GM21390 (cell line): ENCODE results near the gene ROM1.
"Not testable (repeated sequence)": the region's sequence is repeated elsewhere in the genome, so short reads cannot be mapped to it uniquely, and the experiment has no call there.

Source experiments
- ATAC-seq: cut with Tn5 transposase; IDR thresholded peaks from one replicate; pipeline ENCODE4 v1.9.1; 2021; ENCODE audit not compliant: unreplicated experiment

Gene ROM1

GRCh38 chr11:62607714-62608113 lies 5.3 kb upstream of the ROM1 start:
- no peak for ATAC-seq

- no peak for ATAC-seq
Measured at GRCh38 chr11:62608776-62609175, 4.3 kb upstream of the ROM1 start.

GRCh38 chr11:62610403-62610802 lies 2.7 kb upstream of the ROM1 start:
- no peak for ATAC-seq

- ATAC-seq, result no peak
Measured at GRCh38 chr11:62610814-62611704, 2.0 kb upstream of the ROM1 start.

GRCh38 chr11:62611705-62612365 lies 1.2 kb upstream of the ROM1 start:
- peak; percentile 6 for ATAC-seq

- ATAC-seq, result no peak
Measured at GRCh38 chr11:62613291-62613778, 278 bp downstream of the ROM1 start.

GRCh38 chr11:62614275-62614674 lies 1.2 kb downstream of the ROM1 start:
- no peak for ATAC-seq

- no peak for ATAC-seq
Measured at GRCh38 chr11:62615521-62615920, 2.5 kb downstream of the ROM1 start.

- not testable (repeated sequence) for ATAC-seq
Measured at GRCh38 chr11:62616957-62617356, 3.9 kb downstream of the ROM1 start.

GRCh38 chr11:62621027-62621566 lies 8.0 kb downstream of the ROM1 start:
- ATAC-seq, result no peak

- peak; percentile 91 for ATAC-seq
Measured at GRCh38 chr11:62621567-62622470, 8.8 kb downstream of the ROM1 start, which contains the start of gene B3GAT3. Gene B3GAT3 (minus strand): TSS chr11:62621986. CDS start chr11:62621947, 39 bp downstream.

GRCh38 chr11:62622476-62623089 lies 9.5 kb downstream of the ROM1 start:
- no peak for ATAC-seq

GRCh38 chr11:62627713-62628112 lies 14.7 kb downstream of the ROM1 start:
- no peak for ATAC-seq

GRCh38 chr11:62632492-62632891 lies 19.4 kb downstream of the ROM1 start:
- ATAC-seq, result no peak

- ATAC-seq, result no peak
Measured at GRCh38 chr11:62644220-62644619, 31.2 kb downstream of the ROM1 start.

- no peak for ATAC-seq
Measured at GRCh38 chr11:62645671-62645945, 32.6 kb downstream of the ROM1 start.

- peak; percentile 88 for ATAC-seq
Measured at GRCh38 chr11:62645946-62646824, 33.1 kb downstream of the ROM1 start, which contains the start of gene GANAB. Gene GANAB (minus strand): TSS chr11:62646613. CDS start chr11:62646599, 14 bp downstream.

GRCh38 chr11:62646825-62647608 lies 34.0 kb downstream of the ROM1 start:
- no peak for ATAC-seq

GRCh38 chr11:62647609-62648005 lies 34.5 kb downstream of the ROM1 start:
- no peak for ATAC-seq
